Activated gamma-delta T cell treated with anti-CD3 and anti-CD28 coated beads, Interleukin-2, amount 50 U/mL, for 16 hours (primary cell): ENCODE measurements around the gene MPPED1.

Source experiments
- DNase-seq: peaks from one replicate; pipeline ENCODE4 v3.0.0-alpha.2; 2020; ENCODE audit warnings: low read depth

Gene MPPED1

DNA sequence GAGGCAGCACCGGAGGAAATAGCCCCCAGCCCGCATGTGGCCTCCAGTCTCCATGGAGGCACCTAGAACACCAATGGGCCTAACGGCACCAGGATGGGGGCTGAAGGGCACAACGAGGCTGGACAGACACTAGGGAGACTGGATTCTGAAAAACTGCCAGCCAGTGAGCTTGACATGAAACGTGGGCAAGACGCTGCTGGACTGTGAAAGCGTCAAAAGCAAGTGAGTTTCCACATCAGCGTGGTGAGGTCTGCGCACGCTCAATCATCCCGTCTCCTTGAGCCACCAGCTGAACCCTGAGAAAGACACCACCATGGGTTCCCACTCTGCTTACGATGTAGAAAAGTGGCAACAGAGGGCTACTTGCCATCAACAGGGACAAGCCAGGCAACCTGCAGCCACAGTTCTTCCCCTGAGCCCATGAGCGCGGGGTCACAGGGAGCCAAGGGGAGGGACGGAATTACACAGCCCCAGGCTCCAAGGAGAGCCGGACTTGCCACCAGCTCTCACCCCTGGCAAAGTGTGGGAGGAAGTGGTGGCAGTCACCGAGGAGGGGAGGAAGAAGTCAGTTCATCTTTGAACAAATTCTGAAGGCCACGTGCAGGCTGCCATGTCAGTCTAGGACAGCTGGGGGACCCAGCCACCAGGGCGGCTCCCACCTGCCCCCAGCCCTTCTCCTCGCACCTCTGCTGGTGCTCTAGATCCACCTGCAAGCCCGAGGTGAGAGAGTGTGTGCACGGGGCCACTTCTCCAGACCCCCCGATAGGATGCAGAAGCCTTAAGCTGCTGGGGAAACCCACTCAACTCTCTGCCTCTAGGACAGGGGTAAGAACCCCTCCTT, 131.1 kb downstream of the MPPED1 start:
- DNase-seq: no peak

DNA sequence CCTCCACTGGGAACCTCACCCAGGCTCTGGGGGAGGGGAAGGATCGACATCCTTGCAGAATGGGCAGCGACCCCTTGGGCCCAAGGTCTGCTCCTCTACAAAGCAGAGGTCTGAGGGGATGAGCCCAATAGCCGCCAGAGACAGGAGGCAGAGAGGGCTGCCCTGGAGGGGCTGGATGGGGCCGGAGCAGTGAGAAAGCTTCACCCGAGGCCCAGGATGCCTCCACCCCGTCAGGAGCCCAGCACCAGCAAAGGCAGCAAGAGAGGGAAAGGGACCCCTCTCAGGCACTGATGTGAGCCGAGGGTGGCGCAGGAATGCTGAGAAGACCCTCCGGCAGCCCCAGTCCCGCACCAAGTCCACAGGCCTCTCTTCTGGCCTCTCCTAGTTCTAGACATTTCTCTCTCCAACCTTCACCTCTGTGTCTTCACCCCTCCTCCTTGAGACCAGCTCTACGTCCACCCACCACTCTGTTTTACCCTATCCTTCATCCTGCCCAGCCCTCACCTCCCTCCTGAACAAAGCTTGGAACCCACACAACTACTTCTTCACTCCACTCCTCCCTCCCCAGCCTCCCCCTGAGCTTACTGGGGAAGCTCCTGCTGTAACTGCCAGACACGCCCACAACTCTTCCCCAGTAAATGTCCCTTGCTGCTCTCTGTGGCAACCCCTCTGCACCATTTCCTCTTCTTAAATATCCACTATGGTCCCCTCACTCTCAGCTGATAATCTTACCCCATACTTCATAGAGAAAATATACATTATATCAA, 131.9 kb downstream of the MPPED1 start:
- no peak for DNase-seq

GRCh38 chr22:43544289-43544673, 132.5 kb downstream of the MPPED1 start:
- no peak for DNase-seq

DNA sequence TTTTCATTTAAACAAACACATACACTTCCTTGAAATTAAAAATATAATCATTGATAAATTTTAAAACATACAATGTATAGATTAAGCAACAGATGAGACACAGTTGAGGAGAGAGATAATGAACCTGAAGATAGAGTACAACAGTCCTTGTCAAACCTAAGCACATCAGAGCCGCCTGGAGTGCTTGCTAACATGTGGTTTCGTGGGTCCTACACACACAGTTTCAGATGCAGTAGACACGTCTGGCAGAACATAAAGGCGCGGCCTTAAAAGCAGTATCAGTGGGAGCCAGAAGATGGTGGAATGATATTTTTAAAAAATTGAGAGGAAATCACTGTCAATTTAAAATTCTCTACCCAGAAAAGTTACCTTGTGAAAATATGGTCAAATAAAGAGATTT, 134.4 kb downstream of the MPPED1 start:
- no peak for DNase-seq

- DNase-seq: no peak
These were observed 138.3 kb downstream of the MPPED1 start for GRCh38 chr22:43550024-43550620.

- no peak for DNase-seq
These were observed 138.9 kb downstream of the MPPED1 start for GRCh38 chr22:43550672-43551071.

DNA sequence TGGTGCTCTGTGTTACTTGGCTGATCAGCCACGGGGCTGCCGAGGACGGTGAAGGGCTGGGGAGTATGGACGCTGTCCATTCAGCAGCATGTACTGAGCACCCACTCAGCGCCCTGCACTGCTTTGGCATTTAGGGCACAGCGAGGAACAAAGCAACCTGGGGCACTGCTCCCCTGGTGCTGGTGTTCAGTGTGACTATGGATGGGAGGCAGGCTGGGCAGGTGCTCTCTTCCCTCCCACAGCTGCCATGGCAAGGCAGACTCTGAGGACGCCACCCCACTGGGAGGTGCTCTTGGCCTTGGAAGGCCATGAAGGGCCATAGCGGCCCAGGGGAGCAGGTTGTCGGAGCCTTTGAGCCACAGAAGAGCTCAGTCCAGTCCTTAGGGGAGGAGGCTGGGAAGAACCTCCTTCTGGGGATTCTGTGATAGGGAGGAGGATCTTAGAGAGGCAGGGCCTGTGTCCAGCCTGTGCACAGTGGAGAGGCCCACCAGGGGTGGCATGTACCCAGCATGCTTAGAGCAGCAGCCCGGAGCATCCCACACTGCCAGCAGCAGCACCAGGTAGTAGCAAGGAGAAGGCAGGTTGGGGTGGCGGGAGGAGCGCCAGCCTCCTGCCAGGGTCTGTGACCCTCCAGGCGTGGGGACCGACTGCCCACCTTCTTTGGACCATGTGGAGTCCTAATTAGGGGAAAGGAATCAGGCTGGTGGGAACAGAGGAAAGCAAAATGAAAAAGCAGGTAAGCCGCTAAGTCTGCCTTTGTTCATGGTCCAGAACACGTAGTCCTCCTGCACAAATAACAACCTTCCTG, 141.8 kb downstream of the MPPED1 start:
- DNase-seq: no peak

DNA sequence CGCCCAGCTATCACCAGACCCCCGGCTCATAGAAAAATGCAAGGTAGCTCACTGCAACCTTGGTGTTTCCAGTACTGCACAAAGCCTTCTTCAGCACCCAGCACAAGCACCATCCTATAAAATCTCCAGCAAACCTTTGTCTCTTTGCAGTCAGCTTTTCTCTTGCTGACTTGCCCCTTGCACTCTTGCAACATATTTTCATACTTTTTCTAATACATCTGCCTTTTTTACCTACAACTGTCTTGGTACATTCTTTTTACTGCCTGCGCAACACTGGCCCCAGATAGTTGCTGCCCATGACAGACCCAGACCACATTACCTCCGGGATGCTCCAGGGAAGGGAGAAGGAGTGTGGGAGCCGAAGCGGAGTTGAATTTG, 142.4 kb downstream of the MPPED1 start:
- DNase-seq: no peak

GRCh38 chr22:43554694-43555365, 143.0 kb downstream of the MPPED1 start:
- no peak for DNase-seq

- no peak for DNase-seq
These were observed 144.0 kb downstream of the MPPED1 start for GRCh38 chr22:43555561-43556515.
